ENCODE results near the gene HMGA1. TPM values are rescaled to one million over a fixed set of nuclear protein-coding genes. Genes with fewer than 3 reads are reported as not detected.

Gene HMGA1
- total and polyA plus RNA-seq, 2 of the 13 experiments (the other 11 are each of a cell fraction or from before 2014, with no cell fraction given): 117 to 145 TPM

GRCh38 chr6:34237722-34238584, 1.3 kb downstream of the HMGA1 start (continued):
- peak; percentile 96 for TF ChIP-seq ZNF878 (CRISPR knock-in tag; IDR thresholded peaks at IDR 0.05)
- peak; percentile 97 for TF ChIP-seq ZBTB43 (CRISPR knock-in tag; conservative IDR thresholded peaks at IDR 0.05)
- peak; percentile 92; the same call in 1 of the 2 replicates for TF ChIP-seq ZNF543 (CRISPR knock-in tag; IDR thresholded peaks at IDR 0.05)
- TF ChIP-seq ARID4A (CRISPR knock-in tag; IDR thresholded peaks at IDR 0.05; ENCODE audit: borderline replicate concordance): peak; percentile 79; the same call in 1 of the 2 replicates
- no peak for TF ChIP-seq ZNF496 (CRISPR knock-in tag; IDR thresholded peaks at IDR 0.05; ENCODE audit: insufficient replicate concordance)
- peak; percentile 82 for TF ChIP-seq ZBTB14 (CRISPR knock-in tag; IDR thresholded peaks at IDR 0.05)
- TF ChIP-seq NFE2 (CRISPR knock-in tag; IDR thresholded peaks at IDR 0.05): no peak
- no peak for TF ChIP-seq SMARCE1 (IDR thresholded peaks at IDR 0.05; ENCODE audit: borderline replicate concordance)
- TF ChIP-seq FOXO4 (CRISPR knock-in tag; conservative IDR thresholded peaks at IDR 0.05): no peak
- peak; percentile 83; the same call in 1 of the 2 replicates for TF ChIP-seq DZIP1 (CRISPR knock-in tag; IDR thresholded peaks at IDR 0.05)
- TF ChIP-seq E2F1 (CRISPR knock-in tag; IDR thresholded peaks at IDR 0.05): peak; percentile 88
- TF ChIP-seq FIP1L1 (IDR thresholded peaks at IDR 0.05; ENCODE audit: borderline replicate concordance, insufficient read depth, low read depth, low read length): no peak
- TF ChIP-seq NR2F6 (IDR thresholded peaks at IDR 0.05): no peak
- peak; percentile 67; the same call in 1 of the 2 replicates for TF ChIP-seq NR2F6 (CRISPR knock-in tag; IDR thresholded peaks at IDR 0.05)
- TF ChIP-seq ZNF451 (CRISPR knock-in tag; IDR thresholded peaks at IDR 0.05): peak; percentile 99
- peak; percentile 99 for TF ChIP-seq YEATS4 (CRISPR knock-in tag; IDR thresholded peaks at IDR 0.05; ENCODE audit: borderline replicate concordance)

Measured in HepG2 (cell line).